MM.1S (cell line): Measurements from ENCODE around the gene CLDND2.

Source experiments
- EZH2 ChIP-seq: fragments of 300-600 bp; sonication (generic); optimal IDR thresholded peaks from 2 replicates; pipeline ENCODE3; 2017; ENCODE audit warnings: low read depth, mild to moderate bottlenecking, antibody characterized with exemption, low read length, mixed read lengths
- TF ChIP-seq, protein P1 (sequence below): fragments of 300-600 bp; sonication (generic); IDR thresholded peaks from 2 replicates; pipeline ENCODE4 v1.5.1; 2016; ENCODE audit warnings: antibody characterized with exemption, low read length, mixed read lengths

DNA sequence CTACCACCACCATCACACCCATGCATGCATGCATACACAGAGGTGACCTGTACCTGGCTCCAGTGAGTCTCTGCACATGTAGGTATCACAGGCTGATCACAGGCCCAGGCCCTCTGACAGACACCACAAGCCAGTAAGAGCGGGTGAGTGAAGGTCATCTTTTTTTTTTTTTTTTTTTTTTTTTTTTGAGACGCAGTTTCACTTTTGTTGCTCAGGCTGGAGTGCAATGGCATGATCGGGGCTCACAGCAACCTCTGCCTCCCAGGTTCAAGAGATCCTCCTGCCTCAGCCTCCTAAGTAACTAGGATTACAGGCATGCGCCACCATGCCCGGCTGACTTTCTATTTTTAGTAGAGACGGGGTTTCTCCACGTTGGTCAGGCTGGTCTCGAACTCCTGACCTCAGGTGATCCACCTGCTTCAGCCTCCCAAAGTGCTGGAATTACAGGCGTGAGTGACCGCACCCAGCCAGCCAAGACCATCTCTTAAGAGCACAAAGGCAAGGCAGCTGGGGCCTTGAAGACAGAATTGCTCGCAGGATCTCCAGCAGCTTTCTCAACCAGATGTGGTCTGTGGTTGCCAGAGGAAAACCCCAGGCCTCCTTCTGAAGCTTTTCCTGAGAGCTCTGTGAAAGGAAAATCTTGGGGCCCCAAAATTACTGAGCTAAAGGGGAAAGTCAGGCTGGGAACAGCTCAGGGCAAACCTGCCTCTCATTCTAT is 6.9 kb upstream of the CLDND2 start:
- TF ChIP-seq, protein P1, sequence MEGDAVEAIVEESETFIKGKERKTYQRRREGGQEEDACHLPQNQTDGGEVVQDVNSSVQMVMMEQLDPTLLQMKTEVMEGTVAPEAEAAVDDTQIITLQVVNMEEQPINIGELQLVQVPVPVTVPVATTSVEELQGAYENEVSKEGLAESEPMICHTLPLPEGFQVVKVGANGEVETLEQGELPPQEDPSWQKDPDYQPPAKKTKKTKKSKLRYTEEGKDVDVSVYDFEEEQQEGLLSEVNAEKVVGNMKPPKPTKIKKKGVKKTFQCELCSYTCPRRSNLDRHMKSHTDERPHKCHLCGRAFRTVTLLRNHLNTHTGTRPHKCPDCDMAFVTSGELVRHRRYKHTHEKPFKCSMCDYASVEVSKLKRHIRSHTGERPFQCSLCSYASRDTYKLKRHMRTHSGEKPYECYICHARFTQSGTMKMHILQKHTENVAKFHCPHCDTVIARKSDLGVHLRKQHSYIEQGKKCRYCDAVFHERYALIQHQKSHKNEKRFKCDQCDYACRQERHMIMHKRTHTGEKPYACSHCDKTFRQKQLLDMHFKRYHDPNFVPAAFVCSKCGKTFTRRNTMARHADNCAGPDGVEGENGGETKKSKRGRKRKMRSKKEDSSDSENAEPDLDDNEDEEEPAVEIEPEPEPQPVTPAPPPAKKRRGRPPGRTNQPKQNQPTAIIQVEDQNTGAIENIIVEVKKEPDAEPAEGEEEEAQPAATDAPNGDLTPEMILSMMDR: no peak
- no peak for TF ChIP-seq EZH2
